IMR-90 (cell line): Measurements from ENCODE around the gene PRKAR2A.

Source experiments
- BHLHE40 ChIP-seq: fragments of 150-350 bp; IDR thresholded peaks from 2 replicates; pipeline ENCODE4 v1.6.1; 2016; ENCODE audit warnings: mild to moderate bottlenecking, low read depth, low read length
- CEBPB ChIP-seq: IDR thresholded peaks from 2 replicates; pipeline ENCODE4 v1.6.1; 2012; ENCODE audit warnings: low read depth, low read length, improper control_type of control experiment
- CHD1 ChIP-seq: IDR thresholded peaks from 2 replicates; pipeline ENCODE4 v1.6.1; 2012; ENCODE audit warnings: low read depth, low read length, improper control_type of control experiment
- FOS ChIP-seq: fragments of 150-350 bp; IDR thresholded peaks from 2 replicates; pipeline ENCODE4 v1.6.1; 2016; ENCODE audit warnings: low read depth, low read length
- MAFK ChIP-seq: IDR thresholded peaks from 2 replicates; pipeline ENCODE4 v1.6.1; 2012; ENCODE audit warnings: low read depth, low read length, improper control_type of control experiment
- MAZ ChIP-seq: IDR thresholded peaks from 2 replicates; pipeline ENCODE4 v1.6.1; 2012; ENCODE audit warnings: low read depth, mild to moderate bottlenecking, low read length, improper control_type of control experiment, moderate library complexity, borderline replicate concordance
- POLR2A ChIP-seq: IDR thresholded peaks from 2 replicates; pipeline ENCODE4 v1.6.1; 2012; ENCODE audit warnings: mild to moderate bottlenecking, low read depth, low read length
- RAD21 ChIP-seq: IDR thresholded peaks from 2 replicates; pipeline ENCODE4 v1.6.1; 2012; ENCODE audit warnings: low read length, improper control_type of control experiment
- RCOR1 ChIP-seq: IDR thresholded peaks from 2 replicates; pipeline ENCODE4 v1.6.1; 2012; ENCODE audit warnings: mild to moderate bottlenecking, low read length, improper control_type of control experiment; ENCODE audit not compliant: insufficient replicate concordance
- RFX5 ChIP-seq: IDR thresholded peaks from 2 replicates; pipeline ENCODE4 v1.8.0; 2012; ENCODE audit warnings: low read depth, mild to moderate bottlenecking, low read length, moderate library complexity
- TF ChIP-seq, protein P1 (sequence below): conservative IDR thresholded peaks from 2 replicates; pipeline ENCODE4 v1.5.1; 2012; ENCODE audit warnings: mild to moderate bottlenecking, low read depth, low read length, improper control_type of control experiment

DNA sequence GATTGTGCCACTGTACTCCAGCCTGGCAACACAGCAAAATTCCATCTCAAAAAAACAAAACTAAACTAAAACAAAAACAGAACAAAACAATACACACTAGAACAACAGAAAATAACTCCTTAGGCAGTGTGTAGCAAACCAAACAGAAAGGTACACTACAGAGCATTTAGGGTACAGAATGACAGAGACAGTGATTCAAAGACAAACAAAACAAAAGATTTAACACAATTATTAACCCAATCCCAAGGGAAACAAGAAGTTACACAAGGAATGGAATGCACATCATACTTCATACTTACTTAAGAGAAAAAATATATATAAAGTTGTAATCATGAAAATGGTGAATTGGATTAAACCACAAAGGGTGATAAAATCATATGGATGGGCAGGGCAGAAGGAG lies 38.1 kb upstream of the PRKAR2A start:
- TF ChIP-seq, protein P1, sequence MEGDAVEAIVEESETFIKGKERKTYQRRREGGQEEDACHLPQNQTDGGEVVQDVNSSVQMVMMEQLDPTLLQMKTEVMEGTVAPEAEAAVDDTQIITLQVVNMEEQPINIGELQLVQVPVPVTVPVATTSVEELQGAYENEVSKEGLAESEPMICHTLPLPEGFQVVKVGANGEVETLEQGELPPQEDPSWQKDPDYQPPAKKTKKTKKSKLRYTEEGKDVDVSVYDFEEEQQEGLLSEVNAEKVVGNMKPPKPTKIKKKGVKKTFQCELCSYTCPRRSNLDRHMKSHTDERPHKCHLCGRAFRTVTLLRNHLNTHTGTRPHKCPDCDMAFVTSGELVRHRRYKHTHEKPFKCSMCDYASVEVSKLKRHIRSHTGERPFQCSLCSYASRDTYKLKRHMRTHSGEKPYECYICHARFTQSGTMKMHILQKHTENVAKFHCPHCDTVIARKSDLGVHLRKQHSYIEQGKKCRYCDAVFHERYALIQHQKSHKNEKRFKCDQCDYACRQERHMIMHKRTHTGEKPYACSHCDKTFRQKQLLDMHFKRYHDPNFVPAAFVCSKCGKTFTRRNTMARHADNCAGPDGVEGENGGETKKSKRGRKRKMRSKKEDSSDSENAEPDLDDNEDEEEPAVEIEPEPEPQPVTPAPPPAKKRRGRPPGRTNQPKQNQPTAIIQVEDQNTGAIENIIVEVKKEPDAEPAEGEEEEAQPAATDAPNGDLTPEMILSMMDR = no peak
- TF ChIP-seq POLR2A (no peak), RAD21 (no peak), FOS (no peak), MAZ (no peak), CHD1 (no peak), CEBPB (no peak), MAFK (no peak), RCOR1 (no peak), BHLHE40 (no peak), RFX5 (no peak)
